EL (cell line): Measurements from ENCODE around the gene CA5A.

ENCODE experiments used
- DNase-seq: peaks from one replicate; pipeline ENCODE4 v3.0.0-alpha.2; 2016

CA5A gene

GRCh38 chr16:87961623-87962022, 25.3 kb upstream of the CA5A start:
- DNase-seq: peak; percentile 22

- no peak for DNase-seq
These were observed 24.5 kb upstream of the CA5A start for GRCh38 chr16:87960852-87961251.

DNA sequence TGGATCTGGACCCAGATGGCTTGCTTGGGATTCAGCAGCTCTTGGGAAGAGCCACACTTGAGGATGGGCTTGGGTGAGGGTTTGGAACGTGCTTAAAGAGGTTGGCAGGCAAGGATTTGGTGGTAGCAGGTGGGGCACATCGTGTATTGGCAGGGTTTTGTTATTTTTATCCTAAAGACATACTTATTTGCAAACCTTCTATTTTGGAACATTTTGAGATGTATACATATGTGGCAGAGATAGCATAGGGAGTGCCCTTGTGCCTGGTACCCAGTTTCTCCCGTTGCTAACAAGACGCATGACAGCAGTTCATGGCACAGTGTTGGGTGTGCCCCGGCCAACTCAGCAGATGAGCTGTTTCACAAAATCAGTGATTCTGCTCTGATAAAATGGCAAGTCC, 24.0 kb upstream of the CA5A start:
- no peak for DNase-seq

- no peak for DNase-seq
These were observed 23.2 kb upstream of the CA5A start for GRCh38 chr16:87959391-87959990.

- no peak for DNase-seq
These were observed 22.3 kb upstream of the CA5A start for GRCh38 chr16:87958632-87959031.

DNA sequence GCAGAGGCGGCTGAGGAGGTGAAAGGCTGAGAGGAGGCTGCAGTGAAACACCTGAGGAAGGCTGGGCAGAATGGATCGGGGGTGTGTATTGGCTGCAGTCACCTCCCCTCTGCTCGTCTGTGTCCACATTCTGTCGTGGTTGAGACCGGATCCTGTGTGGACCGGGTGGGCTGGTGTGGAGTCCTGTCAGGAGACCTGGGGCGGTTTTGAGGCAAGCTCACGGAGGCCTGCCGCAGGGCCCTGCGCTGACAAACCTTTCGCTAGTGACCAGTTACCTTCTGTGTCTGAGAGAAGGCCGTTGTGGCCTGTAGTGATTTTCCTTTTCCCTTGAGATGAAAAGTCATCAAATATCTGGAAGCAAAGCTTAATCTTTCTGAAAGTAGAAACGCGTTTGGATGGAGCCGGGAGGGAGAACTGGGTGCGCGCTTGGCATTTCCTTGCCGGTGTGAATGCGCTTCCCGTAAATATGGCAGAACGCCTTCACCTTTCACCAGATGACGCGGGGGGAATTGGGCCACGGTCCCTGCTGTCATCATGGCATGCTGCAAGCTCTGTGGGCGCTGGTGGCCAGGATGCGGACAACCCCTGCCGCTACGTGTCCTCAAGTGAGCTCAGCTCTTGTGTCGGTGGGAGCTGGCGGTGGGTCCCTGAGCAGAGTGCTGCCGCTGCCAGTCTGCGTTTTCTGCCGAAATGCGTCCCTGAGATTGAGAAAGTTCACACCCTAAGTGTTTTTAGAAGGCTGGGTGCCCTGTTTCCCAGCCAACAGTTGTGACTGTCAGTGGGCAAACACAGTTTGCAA, 21.2 kb upstream of the CA5A start:
- DNase-seq: no peak

DNA sequence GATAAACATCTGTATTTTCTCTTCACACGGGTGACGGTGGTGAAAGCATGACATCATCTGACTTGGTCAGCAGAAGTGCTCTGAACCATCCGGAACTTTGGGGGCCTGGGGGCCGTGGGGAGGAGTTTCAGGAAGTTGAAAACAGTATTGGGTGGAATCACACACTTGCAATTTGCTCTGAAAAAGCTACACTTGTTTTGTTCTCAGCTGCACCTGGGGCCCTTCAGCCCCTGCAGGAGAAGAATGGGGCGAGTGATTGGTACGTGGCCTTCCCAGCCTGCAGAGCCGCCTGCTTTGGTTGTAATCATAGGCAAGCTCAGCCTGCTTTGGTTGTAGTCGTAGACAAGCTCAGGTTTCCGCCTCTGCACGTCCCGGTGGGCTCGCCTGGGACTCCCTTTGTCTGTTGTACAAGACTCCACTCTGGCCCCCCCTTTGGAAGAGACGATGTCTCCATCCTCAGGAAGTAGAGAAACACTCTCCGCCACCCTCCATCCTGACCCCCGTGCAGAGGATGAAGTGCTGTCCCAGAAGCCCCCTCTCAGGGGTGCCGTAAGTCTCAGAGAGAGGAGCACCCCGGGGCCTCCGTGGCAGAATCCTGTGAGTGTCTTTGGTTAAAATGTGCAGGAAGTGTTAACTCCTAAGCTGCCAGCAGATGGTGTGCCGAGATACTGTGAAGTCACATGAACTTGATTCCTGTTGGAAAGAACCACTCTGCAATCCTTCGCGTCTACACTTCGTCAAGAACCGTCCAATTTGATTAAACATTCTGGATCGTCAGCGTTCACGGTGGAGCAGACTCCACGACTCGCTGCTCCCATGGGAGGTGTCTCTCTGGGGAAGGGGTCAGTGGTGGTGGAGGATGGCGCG, 20.3 kb upstream of the CA5A start:
- peak; percentile 47 for DNase-seq

- DNase-seq: no peak
These were observed 19.7 kb upstream of the CA5A start for GRCh38 chr16:87956098-87956364.

- DNase-seq: peak; percentile 46
These were observed 19.2 kb upstream of the CA5A start for GRCh38 chr16:87955302-87956097.

DNA sequence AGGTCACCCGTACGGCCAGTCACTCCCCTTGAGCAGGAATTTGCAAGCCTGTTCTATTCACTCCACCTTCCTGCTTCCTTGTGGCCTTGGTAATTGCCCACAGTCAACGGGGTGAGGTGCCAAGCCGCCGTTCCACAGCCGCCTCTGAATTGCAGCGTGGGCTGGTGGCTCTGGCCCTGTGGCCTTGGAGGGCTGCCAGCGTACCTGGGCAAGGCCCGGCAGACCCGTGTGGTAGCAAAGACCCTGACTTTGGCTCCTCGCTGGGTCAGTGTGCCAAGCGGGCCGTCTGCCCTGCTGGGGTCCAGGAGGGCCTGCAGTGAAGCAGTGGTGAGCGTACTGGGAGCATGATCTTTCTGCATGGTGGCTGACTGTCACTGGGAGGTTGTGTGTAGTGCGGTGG, 18.5 kb upstream of the CA5A start:
- DNase-seq: no peak

- no peak for DNase-seq
These were observed 18.0 kb upstream of the CA5A start for GRCh38 chr16:87954361-87954760.

DNA sequence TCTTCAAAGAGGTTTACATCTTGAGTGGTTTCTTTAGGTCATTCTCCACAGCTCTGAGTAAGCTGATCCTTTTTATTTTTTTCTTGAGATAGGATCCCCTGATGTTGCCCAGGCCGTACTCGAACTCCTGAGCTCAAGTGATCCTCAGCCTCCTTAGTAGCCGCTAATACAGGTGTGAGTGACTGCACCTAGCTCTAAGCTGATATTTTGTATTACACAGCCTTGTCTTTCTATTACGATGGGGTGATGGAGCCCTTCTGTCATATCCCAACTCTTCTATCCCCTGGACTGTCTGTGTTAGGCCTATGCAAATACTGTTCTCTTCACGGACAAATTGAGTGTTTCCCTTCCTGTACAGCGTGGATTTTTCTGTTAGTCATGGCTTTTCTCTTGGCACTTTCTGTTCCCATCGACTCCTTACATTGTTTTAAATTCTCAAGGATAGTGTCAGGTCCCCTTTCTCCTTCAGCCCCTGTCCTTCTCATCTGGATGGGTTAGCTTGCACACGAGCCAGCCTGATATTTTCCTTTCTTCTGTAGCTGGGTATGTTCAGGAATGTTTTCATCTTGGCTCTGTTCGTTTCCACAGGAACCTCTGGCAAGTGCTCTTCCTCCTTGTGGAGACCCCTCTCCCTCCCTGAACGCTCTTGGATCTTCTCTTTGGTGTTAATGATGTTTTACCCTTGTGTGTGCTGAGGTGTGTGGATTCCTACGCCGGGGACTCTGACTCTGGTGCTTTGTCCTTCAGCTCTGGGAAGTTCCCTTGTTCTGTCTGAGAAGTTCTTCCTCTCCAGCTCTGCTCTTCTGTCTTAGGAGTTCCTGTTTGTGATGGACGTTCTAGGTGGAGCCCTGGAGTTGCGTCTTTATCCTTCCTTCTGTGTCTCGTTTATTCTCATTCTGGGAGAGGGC, 17.2 kb upstream of the CA5A start:
- no peak for DNase-seq

DNA sequence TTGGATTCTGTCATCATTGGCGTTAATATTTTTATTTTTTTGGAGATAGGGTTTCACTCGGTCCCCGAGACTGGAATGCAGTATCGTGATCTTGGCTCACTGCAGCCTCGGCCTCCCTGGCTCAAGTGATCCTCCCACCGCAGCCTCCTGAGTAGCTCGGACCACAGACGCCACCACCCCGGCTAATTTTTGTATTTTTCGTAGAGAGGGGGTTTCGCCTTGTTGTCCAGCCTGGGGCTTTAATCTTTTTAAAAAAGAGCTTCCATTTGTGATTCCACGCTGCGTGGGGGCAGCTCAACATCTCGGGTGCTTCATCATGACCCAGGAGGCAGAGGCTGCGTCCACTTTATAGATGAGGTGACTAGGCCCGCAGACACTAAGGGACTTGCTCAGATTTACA, 16.4 kb upstream of the CA5A start:
- DNase-seq: no peak

- no peak for DNase-seq
These were observed 15.5 kb upstream of the CA5A start for GRCh38 chr16:87951552-87952538.

GRCh38 chr16:87950765-87951551, 14.6 kb upstream of the CA5A start, which contains the start of gene BANP:
Gene BANP, plus strand, starts transcription at chr16:87951434. Its CDS starts 23,682 bp downstream, at chr16:87975116.
- DNase-seq: peak; percentile 98

- no peak for DNase-seq
These were observed 12.9 kb upstream of the CA5A start for GRCh38 chr16:87949071-87949744.

- DNase-seq: no peak
These were observed 12.4 kb upstream of the CA5A start for GRCh38 chr16:87948735-87949070.

DNA sequence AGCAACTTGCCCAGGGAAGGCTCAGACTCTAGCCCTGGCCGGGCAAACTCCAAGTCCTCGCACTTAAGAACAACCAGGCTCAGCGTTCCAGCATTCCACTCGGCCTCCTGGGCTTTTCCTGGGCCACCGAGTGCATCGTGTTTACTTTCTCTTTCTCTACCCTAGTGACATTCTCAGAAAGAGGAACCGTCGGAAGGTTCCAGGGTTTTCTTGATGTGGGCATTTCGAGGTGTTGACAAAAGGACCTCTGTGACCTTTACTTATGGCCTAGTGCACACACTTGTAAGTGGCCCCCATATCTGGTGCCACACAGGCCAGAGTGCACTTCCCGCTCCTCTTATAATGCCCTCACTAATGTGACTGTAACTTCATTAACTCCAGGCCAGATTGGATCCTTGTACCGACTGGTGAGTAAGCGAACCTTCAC, 11.8 kb upstream of the CA5A start:
- no peak for DNase-seq
